GM10248 (cell line): Measurements from ENCODE around the gene FUT1.

ENCODE experiments used
- CTCF ChIA-PET: fragments of 300-600 bp; sonication (Branson Sonifier 250); formaldehyde crosslinking; extraction: SDS; loops from one replicate; lab custom pipeline; 2021; ENCODE audit warnings: antibody characterized with exemption; lab: Yijun Ruan, JAX
- POLR2A ChIA-PET: fragments of 350-650 bp; sonication (Branson Sonifier 250); formaldehyde crosslinking; extraction: SDS; loops from one replicate; lab custom pipeline; 2020; ENCODE audit warnings: antibody characterized with exemption; lab: Yijun Ruan, JAX
- DNase-seq: peaks from one replicate; pipeline ENCODE4 v3.0.0; 2012; ENCODE audit errors: extremely low spot score
- TF ChIP-seq, protein P1 (sequence below): IDR thresholded peaks from 2 replicates; pipeline ENCODE4 v1.5.1; 2012; ENCODE audit warnings: mild to moderate bottlenecking, low read depth; ENCODE audit errors: extremely low read depth, missing control alignments, control extremely low read depth

Gene FUT1

GRCh38 chr19:48713041-48713863 is 39.2 kb downstream of the FUT1 start:
- DNase-seq: no peak
- ChIA-PET CTCF (interaction anchor here (1.0 to 5.1 kb wide), 7 partner anchors 10 to 442 kb away, joined by 3 to 22 read pairs (median 3); partner anchors contain the start of genes CA11 and HRC), POLR2A (interaction anchor here (0.6 to 1.2 kb wide), 2 partner anchors 159 to 220 kb away, joined by 3 to 4 read pairs; partner anchors contain the start of gene PPP1R15A)
- TF ChIP-seq, protein P1, sequence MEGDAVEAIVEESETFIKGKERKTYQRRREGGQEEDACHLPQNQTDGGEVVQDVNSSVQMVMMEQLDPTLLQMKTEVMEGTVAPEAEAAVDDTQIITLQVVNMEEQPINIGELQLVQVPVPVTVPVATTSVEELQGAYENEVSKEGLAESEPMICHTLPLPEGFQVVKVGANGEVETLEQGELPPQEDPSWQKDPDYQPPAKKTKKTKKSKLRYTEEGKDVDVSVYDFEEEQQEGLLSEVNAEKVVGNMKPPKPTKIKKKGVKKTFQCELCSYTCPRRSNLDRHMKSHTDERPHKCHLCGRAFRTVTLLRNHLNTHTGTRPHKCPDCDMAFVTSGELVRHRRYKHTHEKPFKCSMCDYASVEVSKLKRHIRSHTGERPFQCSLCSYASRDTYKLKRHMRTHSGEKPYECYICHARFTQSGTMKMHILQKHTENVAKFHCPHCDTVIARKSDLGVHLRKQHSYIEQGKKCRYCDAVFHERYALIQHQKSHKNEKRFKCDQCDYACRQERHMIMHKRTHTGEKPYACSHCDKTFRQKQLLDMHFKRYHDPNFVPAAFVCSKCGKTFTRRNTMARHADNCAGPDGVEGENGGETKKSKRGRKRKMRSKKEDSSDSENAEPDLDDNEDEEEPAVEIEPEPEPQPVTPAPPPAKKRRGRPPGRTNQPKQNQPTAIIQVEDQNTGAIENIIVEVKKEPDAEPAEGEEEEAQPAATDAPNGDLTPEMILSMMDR: no peak

DNA sequence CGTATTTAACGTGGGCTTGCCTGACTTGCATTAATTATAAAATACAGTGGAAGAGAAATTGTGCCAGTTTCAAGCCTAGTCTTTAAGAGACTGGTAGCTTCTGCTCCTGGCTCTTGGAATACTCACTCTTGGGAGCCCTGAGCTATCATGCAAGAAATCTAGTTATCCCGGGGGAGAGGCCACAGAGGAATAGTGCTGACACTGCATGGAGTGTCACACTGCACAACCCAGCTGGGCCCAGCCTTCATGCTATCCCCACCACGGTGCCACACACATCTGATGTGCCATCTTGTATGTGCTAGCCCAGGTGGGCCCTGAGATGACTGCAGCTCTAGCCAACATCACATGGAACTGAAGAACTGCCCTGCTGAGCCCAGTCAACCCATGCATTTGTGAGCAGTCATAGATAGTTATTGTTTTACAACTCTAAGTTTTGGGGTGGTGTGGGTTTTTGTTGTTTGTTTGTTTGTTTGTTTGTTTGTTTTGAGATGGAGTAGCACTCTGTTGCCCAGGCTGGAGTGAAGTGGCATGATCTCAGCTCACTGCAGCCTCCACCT is 41.3 kb downstream of the FUT1 start:
- CTCF ChIA-PET: interaction anchor here (1.5 to 5.1 kb wide), 2 partner anchors 16 to 36 kb away, joined by 3 to 22 read pairs; no protein-coding TSS in a partner anchor

GRCh38 chr19:48708471-48708870 is 44.0 kb downstream of the FUT1 start:
- TF ChIP-seq, protein P1: no peak
- DNase-seq: no peak
- CTCF ChIA-PET: no interaction called here
- POLR2A ChIA-PET: no interaction called here

More for the DNA sequence above, 41.3 kb downstream of the FUT1 start:
- TF ChIP-seq, protein P1: no peak
- DNase-seq: no peak
- POLR2A ChIA-PET: no interaction called here

DNA sequence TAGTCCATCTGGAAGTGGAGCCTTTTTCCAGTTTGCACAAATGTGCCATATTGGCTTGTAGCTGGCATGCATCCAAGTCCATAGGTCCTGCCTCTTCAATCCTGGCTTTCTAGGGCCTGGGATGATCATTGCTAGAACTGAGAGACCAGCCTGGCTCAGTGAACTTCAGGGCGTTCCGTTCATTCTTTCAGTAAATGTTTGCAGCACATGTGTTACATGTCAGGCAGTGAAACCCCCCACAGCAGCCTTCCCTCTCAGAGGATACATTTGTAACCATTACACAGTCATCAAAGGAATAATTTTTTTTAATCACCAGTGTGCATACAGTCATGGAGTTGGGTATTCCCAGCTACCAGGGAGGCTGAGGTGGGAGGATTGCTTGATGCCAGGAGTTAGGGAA is 47.0 kb downstream of the FUT1 start:
- DNase-seq: no peak
- ChIA-PET CTCF (interaction anchor here (1.0 to 1.5 kb wide), 2 partner anchors 31 to 90 kb away, joined by 3 read pairs; no protein-coding TSS in a partner anchor), POLR2A (no interaction called here)
- TF ChIP-seq, protein P1: no peak

- TF ChIP-seq, protein P1: no peak
- POLR2A ChIA-PET: no interaction called here
Measured at GRCh38 chr19:48703316-48703715, 49.1 kb downstream of the FUT1 start.

GRCh38 chr19:48702701-48703100 is 49.7 kb downstream of the FUT1 start:
- TF ChIP-seq, protein P1: no peak
- DNase-seq: no peak
- ChIA-PET POLR2A (no interaction called here), CTCF (interaction anchor here (1.1 to 1.5 kb wide), 2 partner anchors 10 to 85 kb away, joined by 3 read pairs; no protein-coding TSS in a partner anchor)

More at GRCh38 chr19:48703316-48703715, 49.1 kb downstream of the FUT1 start:
- CTCF ChIA-PET: interaction anchor here (1.1 to 1.5 kb wide), 2 partner anchors 10 to 84 kb away, joined by 3 read pairs; no protein-coding TSS in a partner anchor
- no peak for DNase-seq
